ENCODE results near the gene PDE1C. TPM values are rescaled to one million over a fixed set of nuclear protein-coding genes. Genes with fewer than 3 reads are reported as not detected.

The PDE1C gene
- total RNA-seq, 4 donors from 2014 or later: 0.19 to 14.5 (median 2.9) TPM

GRCh38 chr7:31758755-31759154 lies 311.5 kb downstream of the PDE1C start:
- no peak overlapping the region for H3K27ac ChIP-seq
- no peak overlapping the region for H3K4me3 ChIP-seq
- no peaks in the 10 kb centered on the region for H3K36me3 ChIP-seq
- intact Hi-C loops (cut with DNase I): no loop called here
- TF ChIP-seq POLR2A (IDR thresholded peaks at IDR 0.05) (no peak), CTCF (IDR thresholded peaks at IDR 0.05) (no peak)
- WGBS, 2 donors: 48 to 50% methylated on average over 3 of the region's 3 CpGs
- H3K27me3 ChIP-seq: no peaks in the 10 kb centered on the region
- no peak for DNase-seq
- no peaks in the 10 kb centered on the region for H3K4me1 ChIP-seq
- no peaks in the 10 kb centered on the region for H3K9me3 ChIP-seq

GRCh38 chr7:31751726-31752125 lies 318.5 kb downstream of the PDE1C start:
- no peak overlapping the region for H3K27ac ChIP-seq
- H3K27me3 ChIP-seq: no peaks in the 10 kb centered on the region
- TF ChIP-seq POLR2A (IDR thresholded peaks at IDR 0.05): no peak
- no peak for TF ChIP-seq CTCF (IDR thresholded peaks at IDR 0.05)
- no peak for DNase-seq
- no peaks in the 10 kb centered on the region for H3K4me1 ChIP-seq
- H3K4me3 ChIP-seq: no peak overlapping the region
- intact Hi-C loops (cut with DNase I): no loop called here
- no peaks in the 10 kb centered on the region for H3K9me3 ChIP-seq
- 79 to 83% methylated on average over 4 of the region's 4 CpGs for WGBS, 2 donors
- no peaks in the 10 kb centered on the region for H3K36me3 ChIP-seq

- DNase-seq: no peak
- 30 to 67% methylated on average over 1 of the region's 1 CpG for WGBS, 2 donors
- intact Hi-C loops (cut with DNase I): loop anchor here (5.0 to 10.0 kb wide), 3 partner anchors 454 to 737 kb away; no protein-coding TSS in a partner anchor
Observed at GRCh38 chr7:31748084-31748483, 322.1 kb downstream of the PDE1C start.

GRCh38 chr7:31747553-31747952 lies 322.7 kb downstream of the PDE1C start:
- H3K9me3 ChIP-seq: no peaks in the 10 kb centered on the region
- peaks cover 0 to 6% (median 0%) of the 10 kb centered on the region in 4 donors for H3K27me3 ChIP-seq
- TF ChIP-seq CTCF (IDR thresholded peaks at IDR 0.05) (no peak), POLR2A (IDR thresholded peaks at IDR 0.05) (no peak)
- intact Hi-C loops (cut with DNase I): loop anchor here (5.0 to 10.0 kb wide), 3 partner anchors 455 to 737 kb away; no protein-coding TSS in a partner anchor
- H3K27ac ChIP-seq: no peak overlapping the region
- H3K4me1 ChIP-seq: no peaks in the 10 kb centered on the region
- H3K36me3 ChIP-seq: no peaks in the 10 kb centered on the region
- no peak for DNase-seq
- no peak overlapping the region for H3K4me3 ChIP-seq

More at GRCh38 chr7:31748084-31748483, 322.1 kb downstream of the PDE1C start:
- no peaks in the 10 kb centered on the region for H3K36me3 ChIP-seq
- H3K4me1 ChIP-seq: no peaks in the 10 kb centered on the region
- no peak overlapping the region for H3K27ac ChIP-seq
- H3K4me3 ChIP-seq: no peak overlapping the region
- H3K27me3 ChIP-seq: peaks cover 0 to 2% (median 0%) of the 10 kb centered on the region in 4 donors
- H3K9me3 ChIP-seq: no peaks in the 10 kb centered on the region
- TF ChIP-seq POLR2A (IDR thresholded peaks at IDR 0.05) (no peak), CTCF (IDR thresholded peaks at IDR 0.05) (no peak)

GRCh38 chr7:31744294-31744874 lies 325.8 kb downstream of the PDE1C start:
- intact Hi-C loops (cut with DNase I): loop anchor here (10.0 kb wide), 2 partner anchors 600 to 740 kb away; no protein-coding TSS in a partner anchor
- peaks cover 0 to 10% (median 0%) of the 10 kb centered on the region in 4 donors for H3K27me3 ChIP-seq
- peak; percentile 71 to 88 (median 84) for TF ChIP-seq CTCF (IDR thresholded peaks at IDR 0.05)
- TF ChIP-seq POLR2A (IDR thresholded peaks at IDR 0.05): no peak
- no peaks in the 10 kb centered on the region for H3K4me1 ChIP-seq
- no peaks in the 10 kb centered on the region for H3K9me3 ChIP-seq
- H3K27ac ChIP-seq: no peak overlapping the region
- H3K36me3 ChIP-seq: no peaks in the 10 kb centered on the region
- 3 to 4% methylated on average over 4 of the region's 4 CpGs for WGBS, 2 donors
- H3K4me3 ChIP-seq: no peak overlapping the region
- DNase-seq: no peak
